CD4-positive, alpha-beta T cell treated with Interleukin-15 for 4 hours (primary cell): ENCODE data around the gene BRAT1.

Source experiments
- DNase-seq: peaks from one replicate; pipeline ENCODE4 v3.0.0-alpha.2; 2020; ENCODE audit warnings: low spot score

The BRAT1 gene

DNA sequence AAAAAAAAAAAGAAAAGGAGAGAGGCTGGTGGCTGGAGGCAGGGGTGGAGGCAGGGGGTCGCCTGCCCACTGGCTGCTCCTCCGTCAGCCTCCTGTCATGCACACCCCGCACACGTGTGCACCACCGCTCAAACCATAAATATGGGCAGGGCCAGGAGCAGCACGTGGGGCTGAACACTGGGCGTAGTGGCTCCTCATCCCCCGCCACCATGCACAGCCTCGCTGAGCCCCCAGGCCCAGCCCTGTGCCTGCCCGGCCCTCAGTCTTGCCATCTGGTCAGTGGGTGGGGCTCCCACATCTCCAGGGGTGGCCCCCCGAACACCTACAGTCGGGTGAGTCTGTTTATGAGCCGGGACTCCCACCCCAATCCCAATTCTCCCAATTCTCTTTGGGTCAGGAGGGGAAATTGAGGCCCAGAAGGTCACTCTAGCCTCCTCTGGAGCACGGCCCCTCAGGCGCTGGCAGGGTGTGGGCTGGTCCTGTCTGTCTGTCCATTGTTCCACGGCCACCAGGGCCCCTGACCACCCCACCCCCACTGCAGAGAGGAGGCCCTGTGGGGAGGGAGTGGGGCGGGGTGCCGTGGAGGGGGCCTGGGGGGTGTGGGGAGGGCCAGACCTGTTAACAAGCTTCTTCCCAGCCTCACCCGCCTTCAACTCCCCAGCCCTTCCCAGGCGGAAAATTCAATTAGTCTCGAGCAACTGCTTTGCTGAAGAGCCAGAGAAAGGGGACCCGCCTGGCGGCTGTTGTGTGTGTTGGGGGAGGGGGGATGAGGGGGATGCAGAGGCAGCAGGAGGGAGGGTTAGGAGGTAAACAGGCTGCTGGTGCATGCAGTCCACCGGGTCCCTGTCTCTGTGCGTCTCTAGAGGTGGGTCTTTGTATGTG, 59.7 kb downstream of the BRAT1 start:
- no peak for DNase-seq

DNA sequence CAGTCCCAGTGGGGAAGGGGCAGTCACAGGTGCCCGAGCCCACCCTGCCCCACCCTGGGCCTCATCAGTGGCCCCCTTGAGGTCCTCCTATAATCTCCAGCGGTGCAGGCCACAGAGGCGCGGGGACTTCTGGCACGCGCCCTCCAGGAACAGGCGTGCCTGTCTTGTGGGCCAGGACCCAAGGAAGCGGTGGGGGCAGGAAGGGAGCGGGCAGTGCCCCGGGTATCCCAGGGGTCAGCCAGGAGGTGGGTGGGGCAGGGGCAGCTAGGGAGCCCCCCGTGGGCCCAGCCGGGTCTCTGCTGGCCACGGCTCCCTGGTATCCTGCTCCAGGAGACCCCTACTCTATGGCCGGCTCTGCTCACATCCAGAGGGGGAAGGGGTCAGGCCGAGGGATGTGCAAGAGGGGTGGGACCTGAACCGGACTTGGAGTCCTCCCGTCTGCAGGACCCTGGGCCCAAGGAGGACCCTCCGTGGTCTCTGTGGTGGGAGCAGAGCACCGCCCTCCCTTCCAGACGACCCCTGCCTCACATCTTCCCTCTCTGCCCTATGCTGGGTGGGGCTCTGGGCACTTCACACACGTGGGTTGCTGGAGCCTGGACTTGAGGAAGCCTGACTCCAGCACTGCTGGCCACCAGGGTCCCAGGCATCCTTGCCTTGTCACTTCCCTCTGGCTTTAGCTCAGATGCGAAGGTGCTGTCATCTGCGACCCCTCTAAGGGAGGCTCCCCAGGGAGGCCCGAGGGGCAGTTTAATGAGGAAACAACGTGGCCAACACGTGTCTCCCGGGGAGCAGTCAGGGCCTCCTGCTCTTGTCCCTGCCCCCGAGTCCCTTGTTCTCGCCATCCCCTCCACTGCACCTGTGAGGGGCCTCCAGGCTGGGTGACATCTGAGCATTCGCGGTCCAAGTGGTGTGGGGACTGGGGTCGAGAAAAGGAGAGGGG, 60.9 kb downstream of the BRAT1 start:
- DNase-seq = no peak

DNA sequence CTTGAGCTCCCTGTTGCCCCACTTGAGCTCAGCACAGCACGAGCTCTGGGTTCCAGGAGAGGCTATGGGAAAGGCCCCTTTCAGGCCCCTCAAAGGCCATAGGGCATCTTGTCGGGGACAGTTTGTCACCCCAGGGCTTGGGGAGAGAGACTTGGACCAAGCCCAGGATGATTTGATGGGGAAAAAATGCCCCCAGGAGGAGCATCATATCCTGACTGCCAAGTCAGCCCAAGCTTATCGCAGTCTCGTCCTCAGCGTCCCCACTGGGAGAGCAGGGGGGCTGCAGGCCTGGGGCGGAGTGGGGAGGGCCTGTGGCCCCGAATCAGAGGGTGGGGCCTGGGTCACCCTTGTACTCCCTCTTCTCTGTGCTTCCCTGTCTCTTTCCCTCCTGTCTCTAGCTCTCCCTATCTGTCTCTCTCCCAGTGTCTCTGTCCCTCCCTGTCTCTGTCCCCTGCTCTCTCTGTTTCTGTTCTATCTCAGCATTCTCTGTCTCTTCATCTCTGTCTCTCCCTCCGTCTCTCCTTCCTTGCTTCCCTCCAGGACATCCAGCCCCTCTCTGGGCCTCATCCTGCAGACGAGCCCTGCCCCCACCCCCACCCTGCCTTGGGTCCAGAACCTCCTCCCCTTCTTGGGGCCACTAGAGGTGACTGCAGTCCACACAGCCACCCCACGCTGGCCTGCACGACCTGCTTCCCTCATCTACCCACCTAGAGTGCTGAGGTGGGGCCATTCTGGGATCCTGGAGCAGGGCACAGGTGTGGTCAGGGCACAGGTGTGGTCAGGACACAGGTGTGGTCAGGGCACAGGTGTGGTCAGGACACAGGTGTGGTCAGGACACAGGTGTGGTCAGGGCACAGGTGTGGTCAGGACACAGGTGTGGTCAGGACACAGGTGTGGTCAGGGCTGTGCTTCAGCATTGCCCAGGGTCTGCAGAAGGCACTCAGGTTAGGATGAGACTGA, 61.8 kb downstream of the BRAT1 start:
- DNase-seq = no peak

DNA sequence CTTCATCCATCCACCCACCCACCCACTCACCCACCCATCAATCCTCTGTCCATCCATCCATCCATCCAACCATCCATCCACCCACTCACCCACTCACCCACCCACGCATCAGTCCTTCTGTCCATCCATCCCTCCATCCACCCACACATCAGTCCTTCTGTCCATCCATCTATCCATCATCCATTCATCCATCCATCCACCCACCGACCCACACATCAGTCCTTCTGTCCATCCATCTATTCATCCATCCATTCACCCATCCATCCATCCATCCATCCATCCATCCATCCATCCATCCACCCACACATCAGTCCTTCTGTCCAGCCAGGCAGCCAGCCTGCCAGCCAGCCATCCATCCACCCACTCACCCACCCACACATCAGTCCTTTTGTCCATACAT, 63.3 kb downstream of the BRAT1 start:
- no peak for DNase-seq

DNA sequence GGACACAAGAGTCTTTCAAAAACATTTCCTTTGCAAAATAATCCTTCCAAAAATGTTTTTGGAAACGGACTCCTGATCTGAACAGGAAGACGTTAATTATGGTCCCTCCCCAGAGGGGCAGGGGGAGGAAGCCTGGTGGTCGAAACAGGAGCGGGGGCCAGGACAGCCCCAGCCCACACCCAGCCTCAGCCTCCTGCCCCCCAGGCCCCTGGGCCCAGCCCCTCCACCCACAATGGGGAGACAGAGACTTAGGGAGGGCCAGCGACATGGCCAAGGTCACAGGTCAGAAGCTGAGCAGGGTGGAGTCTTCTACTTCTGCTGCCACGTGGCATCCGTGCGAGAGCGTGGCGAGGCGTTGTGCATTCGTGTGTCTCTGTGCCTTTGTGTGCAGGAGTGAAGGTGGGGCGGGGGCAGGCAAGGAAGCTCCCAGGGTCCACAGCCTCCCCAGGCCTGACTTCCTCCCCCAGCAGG, 65.1 kb downstream of the BRAT1 start:
- DNase-seq = no peak

GRCh38 chr7:2488681-2489080, 66.6 kb downstream of the BRAT1 start:
- no peak for DNase-seq

DNA sequence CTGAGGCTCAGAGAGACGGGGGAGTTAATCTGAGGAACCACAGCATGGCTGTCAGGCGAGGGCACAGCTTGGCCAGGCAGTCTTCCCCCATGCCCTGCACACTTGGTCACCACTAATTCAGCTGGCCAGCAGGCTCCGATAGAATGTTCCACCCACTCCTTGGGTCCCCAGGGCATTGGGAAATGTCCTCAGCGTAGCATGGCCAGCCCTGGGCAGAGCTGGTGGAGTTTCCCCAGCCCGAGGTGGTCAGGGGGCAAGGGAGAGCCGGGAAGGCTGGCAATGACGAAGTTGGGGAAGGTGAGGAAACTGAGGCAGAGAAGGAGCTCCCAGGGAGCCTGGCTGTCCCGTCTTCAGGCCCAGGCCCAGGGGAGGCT, 67.1 kb downstream of the BRAT1 start:
- DNase-seq = no peak
